Measurements from ENCODE around the gene KIAA1217.

Gene KIAA1217

GRCh38 chr10:24374134-24374915 lies 165.4 kb downstream of the KIAA1217 start:
- DNase-seq: no peak

DNA sequence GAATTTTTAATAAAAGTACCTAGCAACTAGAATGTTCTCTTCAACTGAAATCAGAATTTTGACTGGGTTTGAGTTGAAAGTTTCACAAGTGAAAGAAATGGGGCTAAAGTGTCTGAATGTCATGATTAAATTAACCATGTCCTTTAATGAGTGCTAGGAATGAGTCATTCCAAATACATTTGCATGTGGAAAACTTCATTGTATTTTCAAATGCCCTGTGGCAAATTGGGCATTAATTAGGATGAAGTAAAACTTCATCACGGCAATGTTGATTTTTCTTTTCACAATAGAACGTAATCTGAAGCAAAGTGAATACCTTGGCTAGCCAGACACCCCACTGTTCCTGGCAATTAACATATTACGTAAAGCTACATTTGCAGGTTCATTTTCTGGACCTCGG lies 166.6 kb downstream of the KIAA1217 start:
- no peak for DNase-seq

DNA sequence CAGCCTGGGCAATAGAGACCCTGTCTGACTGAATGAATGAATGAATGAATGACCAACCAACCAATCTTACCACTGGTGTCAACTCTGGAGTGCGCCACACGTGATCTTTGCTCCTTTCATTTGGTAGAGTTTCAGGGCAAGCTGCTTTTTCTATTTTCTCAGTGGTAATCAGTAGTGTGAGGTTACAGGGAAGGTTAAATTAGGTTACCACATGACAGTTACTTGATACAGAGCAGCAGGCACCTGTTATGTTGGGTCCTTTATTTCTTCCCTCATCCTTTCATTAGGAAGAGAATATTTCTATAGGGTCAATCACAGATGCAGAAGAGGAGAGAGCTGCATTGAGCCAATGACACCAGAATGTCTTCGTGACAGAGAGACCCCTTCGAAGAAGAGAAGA lies 167.8 kb downstream of the KIAA1217 start:
- no peak for DNase-seq

- no peak for DNase-seq
Observed at GRCh38 chr10:24378126-24378920, 169.4 kb downstream of the KIAA1217 start.

GRCh38 chr10:24381235-24382010 lies 172.5 kb downstream of the KIAA1217 start:
- DNase-seq: no peak

GRCh38 chr10:24382045-24382444 lies 173.1 kb downstream of the KIAA1217 start:
- DNase-seq: no peak

- no peak for DNase-seq
Observed at GRCh38 chr10:24382596-24382978, 173.6 kb downstream of the KIAA1217 start.

DNA sequence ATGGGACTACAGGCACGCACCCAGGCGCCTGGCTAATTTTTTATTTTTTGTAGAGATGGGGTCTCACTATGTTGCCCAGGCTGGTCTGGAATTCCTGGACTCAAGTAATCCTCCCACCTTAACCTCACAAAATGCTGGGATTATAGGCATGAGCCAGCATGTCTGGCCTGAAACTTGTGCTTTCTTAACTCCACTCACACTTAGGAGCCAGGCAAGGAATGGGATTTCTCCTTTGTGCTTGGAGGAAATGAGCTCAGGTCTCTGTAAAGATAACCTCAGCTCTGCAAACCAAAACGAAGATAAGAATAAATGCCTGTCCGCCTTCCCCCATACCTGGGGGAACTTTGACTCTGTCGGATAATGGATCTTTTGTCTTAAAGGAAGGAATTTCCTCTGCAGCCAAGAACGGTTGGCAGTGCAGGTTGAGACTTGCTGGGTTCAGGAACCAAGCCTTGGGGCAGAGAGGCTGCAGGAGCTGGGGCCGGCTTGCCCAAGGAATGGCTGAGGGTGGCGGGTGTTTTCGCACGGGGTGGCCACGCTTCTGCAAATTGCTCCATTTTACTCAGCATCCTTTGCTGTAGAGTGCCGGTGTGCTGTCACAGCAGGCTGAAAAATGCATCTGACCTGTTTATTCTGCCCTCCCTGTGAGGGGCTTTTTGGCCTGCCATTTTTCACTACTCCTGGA lies 174.2 kb downstream of the KIAA1217 start:
- no peak for DNase-seq

DNA sequence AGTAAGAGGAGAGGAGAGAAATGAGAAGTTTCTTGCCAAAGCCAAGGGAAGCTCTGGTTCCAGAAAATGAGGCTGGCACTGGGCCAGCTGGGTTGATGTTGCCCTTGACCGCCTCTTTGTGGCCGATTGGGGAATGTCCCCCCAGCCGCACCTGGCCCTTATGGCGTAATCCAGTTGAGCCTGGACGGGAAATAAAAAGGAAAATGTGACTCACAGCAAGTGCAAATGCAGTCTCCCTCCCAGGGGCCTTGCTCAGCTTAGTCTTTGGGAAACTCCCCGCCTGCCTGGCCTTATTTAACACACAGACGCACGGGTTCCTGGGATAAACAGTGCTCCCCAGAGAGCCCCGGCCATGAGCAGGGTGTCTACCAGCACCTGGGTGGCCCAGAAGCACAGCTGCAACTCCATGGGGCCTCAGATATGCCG lies 174.8 kb downstream of the KIAA1217 start:
- DNase-seq: peak; percentile 91

DNA sequence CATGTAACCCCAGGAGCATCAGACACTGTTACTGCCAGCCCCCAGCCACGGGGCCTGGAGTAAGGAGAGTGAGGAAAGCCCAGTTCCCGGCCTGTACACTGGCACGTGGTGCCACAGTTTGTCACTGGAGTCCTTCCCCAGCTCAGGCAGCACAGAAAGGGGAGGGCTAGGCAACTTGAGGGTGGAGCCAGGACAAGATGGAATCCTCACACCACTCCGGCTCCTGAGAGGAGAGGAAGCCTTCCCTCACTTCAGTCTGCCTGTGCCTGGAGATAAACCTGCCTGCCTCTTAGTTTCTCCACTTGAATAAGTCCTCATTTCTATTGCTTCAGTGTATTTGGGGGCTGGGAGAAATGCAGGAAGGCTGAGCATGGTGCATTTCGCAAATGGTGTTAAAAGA lies 176.0 kb downstream of the KIAA1217 start:
- DNase-seq: no peak

GRCh38 chr10:24385776-24386175 lies 176.8 kb downstream of the KIAA1217 start:
- peak; percentile 25 for DNase-seq

- no peak for DNase-seq
Observed at GRCh38 chr10:24390146-24390700, 181.3 kb downstream of the KIAA1217 start.

DNA sequence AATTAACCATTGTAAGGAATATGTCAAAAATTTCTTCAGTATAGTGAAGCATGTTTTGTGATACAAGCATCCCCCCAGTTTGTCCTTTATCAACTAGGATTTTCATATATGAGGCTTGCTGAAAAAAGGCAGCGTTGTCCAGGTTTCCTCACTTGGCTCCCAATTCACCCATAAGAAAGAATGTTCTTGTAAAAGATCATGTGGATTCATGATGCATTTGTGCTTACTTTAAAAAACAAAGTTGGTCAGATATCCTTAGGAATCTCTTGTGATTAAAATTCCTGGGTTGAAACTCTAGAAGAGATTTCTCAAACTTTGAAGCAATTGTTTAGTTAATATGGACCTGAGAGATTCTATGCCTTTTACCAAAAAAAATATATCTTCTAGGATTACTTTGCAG lies 181.8 kb downstream of the KIAA1217 start:
- DNase-seq: no peak

DNA sequence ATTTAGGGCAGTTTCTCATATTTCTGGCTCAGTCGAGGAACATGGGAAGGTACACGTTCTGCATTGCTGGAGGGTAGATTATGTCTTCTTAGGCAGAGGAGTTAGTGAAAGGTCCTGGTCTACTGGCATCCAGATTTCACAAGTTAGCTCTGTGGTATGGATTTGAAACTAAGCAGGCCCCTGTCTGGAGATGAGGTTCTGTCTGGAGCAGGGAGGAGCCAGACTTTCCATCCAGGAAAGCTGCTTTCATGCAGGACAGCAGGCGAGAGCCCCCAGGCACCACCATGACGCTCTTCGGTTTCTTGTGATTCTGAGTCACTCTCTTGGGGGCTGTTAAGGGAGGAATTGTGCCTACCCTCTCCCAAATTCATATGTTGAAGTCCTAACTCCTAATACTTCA lies 184.3 kb downstream of the KIAA1217 start:
- no peak for DNase-seq

GRCh38 chr10:24394461-24395190 lies 185.7 kb downstream of the KIAA1217 start:
- DNase-seq: no peak

GRCh38 chr10:24396396-24396795 lies 187.5 kb downstream of the KIAA1217 start:
- no peak for DNase-seq

DNA sequence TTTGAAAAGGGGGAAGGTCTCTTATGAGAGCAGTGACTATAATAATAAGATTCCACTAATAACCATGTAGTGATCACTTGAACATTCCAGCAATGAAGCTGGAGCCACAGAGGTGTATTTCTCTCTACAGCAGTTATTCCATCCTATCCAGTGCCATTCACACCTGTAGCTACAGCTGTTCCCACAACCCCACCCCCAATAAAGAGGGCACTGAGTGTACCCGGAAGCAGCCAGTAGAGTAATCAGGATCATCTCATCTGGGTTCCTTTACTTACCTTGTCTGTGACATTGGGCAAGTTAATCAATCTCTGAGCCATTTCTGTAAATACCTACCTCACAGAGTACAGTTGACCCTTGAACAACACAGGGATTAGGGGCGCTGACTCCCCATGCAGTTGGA lies 188.7 kb downstream of the KIAA1217 start:
- DNase-seq: no peak

DNA sequence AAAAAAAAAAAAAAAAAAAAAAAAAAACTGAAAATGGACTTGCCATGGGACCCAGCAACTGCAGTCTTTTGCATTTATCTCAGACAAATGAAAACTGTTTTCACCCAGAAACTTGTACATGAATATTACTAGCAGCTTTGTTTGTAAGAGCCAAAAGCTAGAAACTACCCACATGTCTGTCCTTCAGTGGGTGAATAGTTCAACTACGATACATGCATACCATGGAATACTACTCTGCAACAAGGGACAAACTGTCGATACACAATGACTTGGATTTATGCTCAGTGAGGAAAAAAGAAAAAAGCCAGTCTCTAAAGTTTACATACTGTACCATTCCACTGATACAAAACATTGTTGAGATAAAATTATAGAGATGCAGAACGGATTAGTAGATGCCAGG lies 195.6 kb downstream of the KIAA1217 start:
- DNase-seq: no peak

DNA sequence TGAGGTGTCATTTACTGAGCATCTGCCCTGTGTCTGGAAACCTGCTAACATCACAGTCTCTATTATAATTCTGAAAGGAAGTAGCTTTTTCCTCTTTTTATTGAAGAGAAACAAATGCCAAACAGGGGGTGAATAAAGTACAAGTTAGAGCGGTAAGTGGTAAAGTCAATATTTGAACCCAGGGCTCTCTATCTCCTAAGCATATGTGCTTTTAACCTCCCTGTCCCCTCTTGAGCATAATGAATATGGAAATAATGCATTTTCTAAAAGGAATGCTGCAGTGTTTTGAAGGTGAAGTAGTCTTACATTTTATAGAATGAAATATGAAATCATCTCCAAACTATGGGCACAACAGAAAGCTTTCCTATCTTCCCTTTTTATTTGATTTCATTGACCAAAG lies 196.7 kb downstream of the KIAA1217 start:
- no peak for DNase-seq

DNA sequence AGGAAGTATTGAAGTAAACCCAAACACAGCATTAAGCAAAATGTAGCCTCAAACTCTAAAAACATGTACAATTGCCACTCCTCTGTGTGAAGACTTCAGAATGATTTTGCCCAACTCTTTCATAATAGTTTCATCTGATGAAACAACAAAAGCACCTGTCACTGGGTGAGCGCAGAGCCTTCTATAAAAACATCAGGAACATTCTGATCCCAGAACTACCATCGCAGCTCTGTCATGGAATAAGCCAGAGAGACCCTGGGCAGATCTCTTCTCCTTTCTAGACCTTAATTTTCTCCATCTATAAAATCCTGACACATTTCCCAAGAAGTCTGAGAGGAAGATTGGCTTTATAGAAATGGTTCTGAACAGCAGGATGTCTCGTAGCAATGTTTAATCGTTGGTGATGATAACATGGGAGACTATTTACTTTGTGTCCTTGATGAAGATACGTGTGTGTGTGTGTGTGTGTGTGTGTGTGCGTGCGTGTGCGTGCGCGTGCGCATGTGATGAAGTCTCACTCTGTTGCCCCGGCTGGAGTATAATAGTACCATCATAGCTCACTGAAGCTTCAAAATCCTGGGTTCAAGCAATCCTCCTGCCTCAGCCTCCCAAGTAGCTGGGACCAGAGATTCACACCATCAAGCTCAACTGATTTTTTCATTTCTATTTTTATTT lies 198.0 kb downstream of the KIAA1217 start:
- no peak for DNase-seq

GRCh38 chr10:24407928-24408327 lies 199.0 kb downstream of the KIAA1217 start:
- no peak for DNase-seq
